ENCODE results near the gene AUTS2.

DNA sequence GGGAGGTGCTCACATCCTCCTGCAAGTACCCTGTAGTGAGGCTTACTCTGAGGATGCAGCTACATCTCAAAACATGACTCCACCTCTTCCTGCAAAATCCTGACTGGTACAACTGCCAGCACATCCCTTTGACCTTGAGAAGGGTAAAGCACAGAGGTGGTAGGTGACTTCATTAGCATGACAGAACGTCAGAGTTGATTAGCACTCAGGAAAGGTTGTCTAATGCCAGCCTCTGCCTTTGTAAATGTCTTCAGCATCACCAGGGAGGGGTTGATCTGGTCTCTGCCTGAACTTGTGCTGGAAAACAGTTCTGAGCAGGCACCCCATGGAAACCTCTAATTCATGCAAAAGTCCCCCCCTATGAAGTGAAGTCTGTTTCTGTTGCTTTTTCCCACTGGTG, 942.4 kb downstream of the AUTS2 start:
- TF ChIP-seq CTCF (IDR thresholded peaks at IDR 0.05) = no peak
- TF ChIP-seq, protein P1, sequence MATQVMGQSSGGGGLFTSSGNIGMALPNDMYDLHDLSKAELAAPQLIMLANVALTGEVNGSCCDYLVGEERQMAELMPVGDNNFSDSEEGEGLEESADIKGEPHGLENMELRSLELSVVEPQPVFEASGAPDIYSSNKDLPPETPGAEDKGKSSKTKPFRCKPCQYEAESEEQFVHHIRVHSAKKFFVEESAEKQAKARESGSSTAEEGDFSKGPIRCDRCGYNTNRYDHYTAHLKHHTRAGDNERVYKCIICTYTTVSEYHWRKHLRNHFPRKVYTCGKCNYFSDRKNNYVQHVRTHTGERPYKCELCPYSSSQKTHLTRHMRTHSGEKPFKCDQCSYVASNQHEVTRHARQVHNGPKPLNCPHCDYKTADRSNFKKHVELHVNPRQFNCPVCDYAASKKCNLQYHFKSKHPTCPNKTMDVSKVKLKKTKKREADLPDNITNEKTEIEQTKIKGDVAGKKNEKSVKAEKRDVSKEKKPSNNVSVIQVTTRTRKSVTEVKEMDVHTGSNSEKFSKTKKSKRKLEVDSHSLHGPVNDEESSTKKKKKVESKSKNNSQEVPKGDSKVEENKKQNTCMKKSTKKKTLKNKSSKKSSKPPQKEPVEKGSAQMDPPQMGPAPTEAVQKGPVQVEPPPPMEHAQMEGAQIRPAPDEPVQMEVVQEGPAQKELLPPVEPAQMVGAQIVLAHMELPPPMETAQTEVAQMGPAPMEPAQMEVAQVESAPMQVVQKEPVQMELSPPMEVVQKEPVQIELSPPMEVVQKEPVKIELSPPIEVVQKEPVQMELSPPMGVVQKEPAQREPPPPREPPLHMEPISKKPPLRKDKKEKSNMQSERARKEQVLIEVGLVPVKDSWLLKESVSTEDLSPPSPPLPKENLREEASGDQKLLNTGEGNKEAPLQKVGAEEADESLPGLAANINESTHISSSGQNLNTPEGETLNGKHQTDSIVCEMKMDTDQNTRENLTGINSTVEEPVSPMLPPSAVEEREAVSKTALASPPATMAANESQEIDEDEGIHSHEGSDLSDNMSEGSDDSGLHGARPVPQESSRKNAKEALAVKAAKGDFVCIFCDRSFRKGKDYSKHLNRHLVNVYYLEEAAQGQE (IDR thresholded peaks at IDR 0.05; ENCODE audit: insufficient read depth in 1 of 2, low read depth in 2 of 2, low read length in 1 of 2) = no peak
- TF ChIP-seq SIN3A (IDR thresholded peaks at IDR 0.05; ENCODE audit: borderline replicate concordance, insufficient read depth, low read depth, low read length) = no peak
- TF ChIP-seq POLR2AphosphoS5 (IDR thresholded peaks at IDR 0.05; ENCODE audit: low read depth, low read length) = no peak

All from Panc1 (cell line).